Heart left ventricle (tissue), 16 donors: ENCODE data around the gene DIO3. TPM values are rescaled to one million over a fixed set of nuclear protein-coding genes. Genes with fewer than 3 reads are reported as not detected.

ENCODE experiments used
- ATAC-seq, 4 donors: fragments of 200-7000 bp; cut with Tn5 transposase; one replicate each; pipeline ENCODE4 v1.9.1; 2020 to 2022; ENCODE audit warnings: moderate library complexity in 4 of 4, mild to moderate bottlenecking in 3 of 4, moderate number of reproducible peaks in 1 of 4
- DNase-seq, 5 donors: peaks; one replicate each; pipeline ENCODE4 v3.0.0-alpha.2; 2020
- H3K27ac ChIP-seq, 12 donors: fragments of 200-600 bp; sonication (generic) in 4 of 12; one replicate each; pipeline versions ENCODE4 v1.5.0 to v1.8.0; 2016 to 2022; ENCODE audit warnings: mild to moderate bottlenecking in 2 of 12
- H3K27me3 ChIP-seq, 9 donors: fragments of 200-600 bp; sonication (generic) in 2 of 9; one replicate each; pipeline versions ENCODE4 v1.5.1 to v1.8.0; 2016 to 2022; ENCODE audit warnings: mild to moderate bottlenecking in 3 of 9
- H3K36me3 ChIP-seq, 9 donors: fragments of 200-600 bp; sonication (generic) in 2 of 9; one replicate each; pipeline versions ENCODE4 v1.5.0 to v1.8.0; 2018 to 2022; ENCODE audit warnings: mild to moderate bottlenecking in 2 of 9
- H3K4me1 ChIP-seq, 12 donors: fragments of 200-600 bp; sonication (generic) in 4 of 12; one replicate each; pipeline versions ENCODE4 v1.5.0 to v1.8.0; 2016 to 2022; ENCODE audit warnings: mild to moderate bottlenecking in 3 of 12
- H3K4me3 ChIP-seq, 12 donors: fragments of 200-600 bp; sonication (generic) in 4 of 12; one replicate each; pipeline versions ENCODE4 v1.5.0 to v1.8.0; 2017 to 2022; ENCODE audit warnings: mild to moderate bottlenecking in 9 of 12, moderate library complexity in 4 of 12
- H3K9me3 ChIP-seq, 12 donors: fragments of 200-600 bp; sonication (generic) in 4 of 12; one replicate each; pipeline versions ENCODE4 v1.5.0 to v1.8.0; 2016 to 2022; ENCODE audit warnings: mild to moderate bottlenecking in 1 of 12
- CTCF ChIP-seq, 12 donors: fragments of 200-600 bp; sonication (generic) in 4 of 12; IDR thresholded peaks; one replicate each; pipeline versions ENCODE4 v1.5.0 to v1.8.0; 2018 to 2022; ENCODE audit warnings: antibody characterized with exemption in 12 of 12, mild to moderate bottlenecking in 5 of 12
- POLR2A ChIP-seq, 2 donors: fragments of 450-650 bp; IDR thresholded peaks; one replicate each; pipeline ENCODE4 v1.6.1; 2017; ENCODE audit warnings: antibody characterized with exemption in 2 of 2, mild to moderate bottlenecking in 2 of 2, moderate library complexity in 2 of 2
- WGBS, 4 donors: extraction: QIAGEN DNeasy Blood & Tissue Kit in 2 of 4; methylation state at CpG; one replicate each; pipeline versions ENCODE4 v1.1.5 to v1.1.7; 2013 to 2018; 5-methylcytosine and 5-hydroxymethylcytosine counted together
- intact Hi-C, 10 donors: fragments of 100-400 bp; cut with DNase I; formaldehyde crosslinking; loops; one replicate each; pipeline versions ENCODE4 v1.11.1 to v1.14.2; 2022
- polyA plus RNA-seq, 2 donors: library from polyadenylated mRNA; stranded (reverse); fragments of 200-250 nt; gene quantifications; one replicate each; pipeline ENCODE4 v1.2.3, GENCODE V29; 2013
- total RNA-seq, 9 donors: library from RNA; depleted of rRNA in 2 of 9; stranded (reverse); fragments of >200 nt in 2 of 9; fragmentation: NEBNext Ultra II Directional in 3 of 9; extraction: Animal tissue kit (Norgen Biotek cat#: 25700) in 3 of 9; gene quantifications; one replicate each; pipeline versions ENCODE4 v1.1.0 to v1.2.4, GENCODE V29; 2016 to 2023
- donor health status: ischemic (EF 13 %, LVEDD 7.1; RV severe dilation, severe dysfunction).
- donor health status: healthy with polysubstance abuse.
- donor health status: DM: no; HTN: yes; CAD: no.
- donor health status: DM: no; HTN: no; CAD: no.
- donor health status: ischemic (EF 25% LVEDD 6.9; RV normal size, moderate dysfunction).
- donor health status: ischemic (EF 25% LVEDD 5.7; RV mildly dilated, moderate dysfunction).
- donor health status: healthy.
- donor health status: DM: yes; HTN: yes; CAD: no.
- donor health status: ischemic (EF 35%, LVEDD 5.7; RV mildly dilated, moderate dysfunction).
- donor health status: nonischemic (EF 11% LVEDD 7.7; RV severe dilation, severe dysfunction).
- donor health status: DM: yes; HTN: yes; CAD: no.
- donor health status: PGD.
- donor health status: ischemic (EF 29% LVEDD 5.4; RV normal size, mild dysfunction).
- donor health status: nonischemic (EF 23%, LVEDD 6.1; RV moderate dilation, normal function).

The DIO3 gene
- total and polyA plus RNA-seq, 11 donors, result 0.12 to 0.48 (median 0.24) TPM; not detected in 6

GRCh38 chr14:101573289-101573688 is 12.0 kb downstream of the DIO3 start:
- no peak overlapping the region for H3K27ac ChIP-seq
- no peaks in the 10 kb centered on the region for H3K4me1 ChIP-seq
- no peaks in the 10 kb centered on the region for H3K36me3 ChIP-seq
- intact Hi-C loops, result no loop called here
- H3K27me3 ChIP-seq, result peaks cover 0 to 36% (median 0%) of the 10 kb centered on the region in 9 donors
- WGBS, 4 donors, result 76 to 90% (median 83%) methylated on average over 8 of the region's 8 CpGs
- no peak overlapping the region for H3K4me3 ChIP-seq
- TF ChIP-seq POLR2A (IDR thresholded peaks at IDR 0.05), result no peak
- no peak for TF ChIP-seq CTCF (IDR thresholded peaks at IDR 0.05)
- no peak for ATAC-seq
- H3K9me3 ChIP-seq, result no peaks in the 10 kb centered on the region
- no peak for DNase-seq

GRCh38 chr14:101575581-101575980 is 14.3 kb downstream of the DIO3 start:
- no peak for DNase-seq
- H3K27ac ChIP-seq, result no peak overlapping the region
- ATAC-seq, result no peak
- H3K4me3 ChIP-seq, result no peak overlapping the region
- TF ChIP-seq POLR2A (IDR thresholded peaks at IDR 0.05), result no peak
- no peak for TF ChIP-seq CTCF (IDR thresholded peaks at IDR 0.05)
- no peaks in the 10 kb centered on the region for H3K36me3 ChIP-seq
- peaks cover 0 to 30% (median 4%) of the 10 kb centered on the region in 9 donors for H3K27me3 ChIP-seq
- no peaks in the 10 kb centered on the region for H3K4me1 ChIP-seq
- intact Hi-C loops, result no loop called here
- H3K9me3 ChIP-seq, result no peaks in the 10 kb centered on the region
- WGBS, 4 donors, result 62 to 68% (median 65%) methylated on average over 4 of the region's 4 CpGs

DNA sequence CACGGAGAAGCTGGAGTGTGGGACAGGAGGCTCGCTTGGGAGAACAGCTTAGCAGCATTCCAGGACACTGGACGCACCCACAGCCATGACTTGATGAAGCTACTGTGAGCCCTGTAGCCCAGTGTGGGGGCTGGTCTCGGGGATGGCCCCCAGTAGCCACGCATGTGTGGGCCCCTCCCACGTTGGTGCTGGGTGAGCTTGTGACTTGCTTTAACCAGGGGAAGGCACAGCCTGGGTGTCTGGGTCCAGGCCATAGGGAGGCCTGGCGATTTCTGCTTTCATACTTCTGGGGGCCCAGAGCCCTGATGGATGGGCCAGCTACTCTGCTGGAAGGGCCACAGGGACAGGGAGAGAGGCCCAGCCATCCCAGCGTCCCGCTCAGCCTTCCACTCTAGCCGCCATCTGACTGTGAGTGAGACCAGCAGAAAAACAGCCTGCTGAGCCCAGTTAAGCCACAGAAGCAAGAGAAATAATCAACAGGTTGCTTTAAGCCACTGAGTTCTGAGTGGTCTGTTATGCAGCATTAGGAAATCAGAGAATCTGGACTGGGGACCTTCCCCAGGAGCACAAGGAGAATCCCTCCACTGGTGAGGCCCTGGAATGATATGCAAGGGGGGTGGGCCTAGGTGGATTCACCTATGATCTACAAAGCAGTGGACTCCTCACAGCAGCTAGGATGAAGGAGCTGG is 16.1 kb downstream of the DIO3 start:
- TF ChIP-seq CTCF (IDR thresholded peaks at IDR 0.05) (no peak), POLR2A (IDR thresholded peaks at IDR 0.05) (no peak)
- Histone ChIP-seq H3K9me3 (no peaks in the 10 kb centered on the region), H3K4me1 (no peaks in the 10 kb centered on the region), H3K27ac (no peak overlapping the region), H3K4me3 (no peak overlapping the region), H3K27me3 (peaks cover 0 to 30% (median 4%) of the 10 kb centered on the region in 9 donors), H3K36me3 (no peaks in the 10 kb centered on the region)
- no peak for ATAC-seq
- WGBS, 4 donors, result 82 to 90% (median 85%) methylated on average over 7 to 10 of the region's 10 CpGs
- no peak for DNase-seq
- intact Hi-C loops, result no loop called here

DNA sequence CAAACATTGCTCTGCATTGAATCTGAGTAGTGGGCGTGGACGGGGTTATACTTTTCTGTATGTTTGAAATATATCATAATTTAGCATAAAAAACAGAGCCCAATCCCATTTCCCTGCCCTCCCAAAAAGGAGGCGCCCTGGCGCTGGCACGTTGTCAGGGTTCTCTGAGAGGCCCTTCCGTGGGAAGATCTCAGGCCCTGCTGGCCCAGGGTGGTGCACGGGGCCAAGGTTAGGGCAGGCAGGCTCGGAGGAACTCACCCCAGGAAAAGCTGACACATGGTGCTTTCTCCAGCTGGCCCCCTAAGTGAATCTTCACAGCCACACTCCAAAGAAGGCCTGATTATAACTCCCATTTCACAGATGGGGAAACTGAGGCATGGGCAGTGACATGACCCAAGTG is 17.2 kb downstream of the DIO3 start:
- H3K27ac ChIP-seq, result no peak overlapping the region
- no peaks in the 10 kb centered on the region for H3K36me3 ChIP-seq
- 72 to 82% (median 79%) methylated on average over 7 to 8 of the region's 8 CpGs for WGBS, 4 donors
- no peaks in the 10 kb centered on the region for H3K9me3 ChIP-seq
- H3K27me3 ChIP-seq, result peaks cover 0 to 27% (median 4%) of the 10 kb centered on the region in 9 donors
- H3K4me1 ChIP-seq, result no peaks in the 10 kb centered on the region
- intact Hi-C loops, result no loop called here
- H3K4me3 ChIP-seq, result no peak overlapping the region
- no peak for DNase-seq
- TF ChIP-seq CTCF (IDR thresholded peaks at IDR 0.05), result no peak
- TF ChIP-seq POLR2A (IDR thresholded peaks at IDR 0.05), result no peak
- ATAC-seq, result no peak
